ENCODE data around the gene ABL1.

- TF ChIP-seq EZH2phosphoT487 (conservative IDR thresholded peaks at IDR 0.05; ENCODE audit: low read length): no peak
- TF ChIP-seq CTCF (IDR thresholded peaks at IDR 0.05; ENCODE audit: insufficient read depth, low read length, poor library complexity, severe bottlenecking): no peak
Measured at GRCh38 chr9:130895038-130895437, 60.0 kb downstream of the ABL1 start.

Data from SU-DHL-6 (cell line).